HL-60 (cell line): Measurements from ENCODE around the gene MMGT1.

Experiments used
- POLR2AphosphoS5 ChIP-seq: IDR thresholded peaks from 2 replicates; pipeline ENCODE4 v1.6.1; 2012; ENCODE audit warnings: low read depth
- TF ChIP-seq, protein P1 (sequence below): IDR thresholded peaks from 2 replicates; pipeline ENCODE4 v1.6.1; 2012; ENCODE audit warnings: low read depth; ENCODE audit not compliant: insufficient replicate concordance
- TF ChIP-seq, protein P2 (sequence below): IDR thresholded peaks from one replicate; pipeline ENCODE4 v1.5.1; 2011; ENCODE audit warnings: low read length, control low read depth, inconsistent platforms; ENCODE audit not compliant: insufficient read depth

DNA sequence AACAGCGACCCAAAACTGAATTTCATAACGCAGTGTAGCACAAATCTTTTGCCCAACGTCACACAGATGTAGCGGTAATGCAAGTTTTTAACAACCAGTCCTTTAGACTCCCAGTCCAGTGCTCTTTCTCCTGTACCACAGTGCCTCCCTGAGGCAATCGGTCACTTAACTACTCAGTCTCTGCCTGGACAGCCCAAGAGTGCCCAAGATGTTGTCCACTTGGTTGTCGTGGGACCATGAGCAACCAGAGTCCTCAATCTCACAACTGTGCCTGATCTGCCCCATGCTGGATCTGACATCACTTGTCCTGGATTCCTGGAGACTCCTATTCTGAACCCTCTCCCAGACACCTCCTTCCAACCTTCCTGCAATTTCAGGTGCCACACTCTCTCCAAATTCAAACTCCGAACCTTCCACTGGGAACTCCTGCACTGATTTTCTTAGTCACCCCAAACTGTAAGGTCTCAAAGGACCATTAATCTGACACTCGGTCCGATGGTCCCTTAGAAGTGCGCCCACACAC lies 702 bp downstream of the MMGT1 start:
- TF ChIP-seq, protein P1, sequence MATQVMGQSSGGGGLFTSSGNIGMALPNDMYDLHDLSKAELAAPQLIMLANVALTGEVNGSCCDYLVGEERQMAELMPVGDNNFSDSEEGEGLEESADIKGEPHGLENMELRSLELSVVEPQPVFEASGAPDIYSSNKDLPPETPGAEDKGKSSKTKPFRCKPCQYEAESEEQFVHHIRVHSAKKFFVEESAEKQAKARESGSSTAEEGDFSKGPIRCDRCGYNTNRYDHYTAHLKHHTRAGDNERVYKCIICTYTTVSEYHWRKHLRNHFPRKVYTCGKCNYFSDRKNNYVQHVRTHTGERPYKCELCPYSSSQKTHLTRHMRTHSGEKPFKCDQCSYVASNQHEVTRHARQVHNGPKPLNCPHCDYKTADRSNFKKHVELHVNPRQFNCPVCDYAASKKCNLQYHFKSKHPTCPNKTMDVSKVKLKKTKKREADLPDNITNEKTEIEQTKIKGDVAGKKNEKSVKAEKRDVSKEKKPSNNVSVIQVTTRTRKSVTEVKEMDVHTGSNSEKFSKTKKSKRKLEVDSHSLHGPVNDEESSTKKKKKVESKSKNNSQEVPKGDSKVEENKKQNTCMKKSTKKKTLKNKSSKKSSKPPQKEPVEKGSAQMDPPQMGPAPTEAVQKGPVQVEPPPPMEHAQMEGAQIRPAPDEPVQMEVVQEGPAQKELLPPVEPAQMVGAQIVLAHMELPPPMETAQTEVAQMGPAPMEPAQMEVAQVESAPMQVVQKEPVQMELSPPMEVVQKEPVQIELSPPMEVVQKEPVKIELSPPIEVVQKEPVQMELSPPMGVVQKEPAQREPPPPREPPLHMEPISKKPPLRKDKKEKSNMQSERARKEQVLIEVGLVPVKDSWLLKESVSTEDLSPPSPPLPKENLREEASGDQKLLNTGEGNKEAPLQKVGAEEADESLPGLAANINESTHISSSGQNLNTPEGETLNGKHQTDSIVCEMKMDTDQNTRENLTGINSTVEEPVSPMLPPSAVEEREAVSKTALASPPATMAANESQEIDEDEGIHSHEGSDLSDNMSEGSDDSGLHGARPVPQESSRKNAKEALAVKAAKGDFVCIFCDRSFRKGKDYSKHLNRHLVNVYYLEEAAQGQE, result no peak
- TF ChIP-seq, protein P2, sequence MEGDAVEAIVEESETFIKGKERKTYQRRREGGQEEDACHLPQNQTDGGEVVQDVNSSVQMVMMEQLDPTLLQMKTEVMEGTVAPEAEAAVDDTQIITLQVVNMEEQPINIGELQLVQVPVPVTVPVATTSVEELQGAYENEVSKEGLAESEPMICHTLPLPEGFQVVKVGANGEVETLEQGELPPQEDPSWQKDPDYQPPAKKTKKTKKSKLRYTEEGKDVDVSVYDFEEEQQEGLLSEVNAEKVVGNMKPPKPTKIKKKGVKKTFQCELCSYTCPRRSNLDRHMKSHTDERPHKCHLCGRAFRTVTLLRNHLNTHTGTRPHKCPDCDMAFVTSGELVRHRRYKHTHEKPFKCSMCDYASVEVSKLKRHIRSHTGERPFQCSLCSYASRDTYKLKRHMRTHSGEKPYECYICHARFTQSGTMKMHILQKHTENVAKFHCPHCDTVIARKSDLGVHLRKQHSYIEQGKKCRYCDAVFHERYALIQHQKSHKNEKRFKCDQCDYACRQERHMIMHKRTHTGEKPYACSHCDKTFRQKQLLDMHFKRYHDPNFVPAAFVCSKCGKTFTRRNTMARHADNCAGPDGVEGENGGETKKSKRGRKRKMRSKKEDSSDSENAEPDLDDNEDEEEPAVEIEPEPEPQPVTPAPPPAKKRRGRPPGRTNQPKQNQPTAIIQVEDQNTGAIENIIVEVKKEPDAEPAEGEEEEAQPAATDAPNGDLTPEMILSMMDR, result no peak
- TF ChIP-seq POLR2AphosphoS5, result no peak
